ENCODE measurements around the gene ZDHHC8.
A peak's percentile ranks its signal among the peaks of the same experiment; 100 is the strongest.
"Not testable (repeated sequence)": the region's sequence is repeated elsewhere in the genome, so short reads cannot be mapped to it uniquely, and the experiment has no call there.

ZDHHC8 gene

DNA sequence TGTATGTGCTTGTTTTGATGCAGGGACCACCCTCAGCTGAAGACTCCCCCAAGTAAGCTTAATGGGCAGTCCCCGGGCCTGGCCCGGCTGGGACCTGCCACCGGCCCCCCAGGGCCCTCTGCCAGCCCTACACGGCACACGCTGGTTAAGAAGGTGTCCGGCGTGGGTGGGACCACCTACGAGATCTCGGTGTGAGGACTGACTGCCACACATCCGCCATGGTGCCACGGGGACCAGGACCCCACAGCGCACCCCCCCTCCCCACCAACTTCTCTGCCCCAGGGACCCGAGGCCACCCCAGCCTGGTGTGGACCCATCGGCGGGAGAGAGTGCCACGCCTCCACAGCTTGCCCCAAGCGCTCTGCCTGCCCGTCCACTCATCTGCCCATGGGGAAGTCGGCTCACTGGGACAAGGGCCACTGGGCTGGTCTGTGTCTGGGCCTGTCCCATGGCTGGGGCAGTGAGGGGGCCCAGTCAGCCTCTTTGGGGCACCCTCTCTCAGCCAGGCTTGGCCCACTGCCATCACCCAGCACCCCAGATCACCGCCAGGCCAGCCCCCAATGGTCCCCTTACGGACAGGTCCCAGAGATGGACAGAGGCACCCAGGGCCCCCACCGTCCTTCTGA is 13.7 kb downstream of the ZDHHC8 start:
- no peak for DNase-seq (ENCODE audit: low spot score)

- DNase-seq (ENCODE audit: low spot score): no peak
These were observed 14.2 kb downstream of the ZDHHC8 start for GRCh38 chr22:20145832-20146223.

- no peak for DNase-seq (ENCODE audit: low spot score)
These were observed 15.2 kb downstream of the ZDHHC8 start for GRCh38 chr22:20146777-20147176.

DNA sequence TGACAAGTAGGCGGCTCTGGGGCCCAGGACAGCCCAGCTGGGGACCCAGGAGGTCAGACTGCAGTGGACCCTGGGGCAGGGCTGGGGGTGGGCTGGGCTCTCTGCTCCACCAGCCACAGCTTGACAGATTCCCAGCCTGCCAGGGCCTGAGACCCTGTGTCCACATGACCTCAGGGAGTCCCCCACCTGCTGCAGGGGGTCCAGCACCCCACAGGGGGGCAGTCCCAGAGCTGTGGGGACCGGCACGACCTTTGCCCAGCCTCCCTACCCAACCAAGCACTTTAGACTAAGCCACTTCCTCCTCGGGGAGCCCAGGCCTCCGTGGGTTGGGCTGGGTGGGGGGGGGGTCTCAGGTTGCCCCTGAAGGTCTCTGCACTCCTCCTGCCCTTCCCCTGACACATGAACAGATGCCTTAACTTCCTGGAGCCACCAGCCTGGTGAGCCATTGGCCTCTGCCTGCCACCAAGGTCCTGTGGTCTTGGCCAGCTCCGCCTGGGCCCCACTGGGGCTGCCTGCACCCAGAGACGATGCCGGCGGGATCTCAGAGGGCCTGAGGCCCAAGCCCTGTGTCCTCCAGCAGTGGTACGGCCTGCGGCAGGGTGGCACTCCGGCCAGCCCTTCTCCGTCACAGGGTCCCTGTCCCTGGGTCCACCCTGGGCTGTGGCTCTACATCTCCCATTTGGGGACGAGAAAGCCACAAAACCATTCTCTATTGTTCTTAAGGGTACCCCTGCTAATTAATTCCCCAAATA is 15.8 kb downstream of the ZDHHC8 start:
- DNase-seq (ENCODE audit: low spot score): no peak

GRCh38 chr22:20148414-20148813 is 16.8 kb downstream of the ZDHHC8 start:
- DNase-seq (ENCODE audit: low spot score): no peak

GRCh38 chr22:20149257-20150250 is 17.9 kb downstream of the ZDHHC8 start:
- DNase-seq (ENCODE audit: low spot score): no peak

GRCh38 chr22:20150381-20151275 is 19.0 kb downstream of the ZDHHC8 start, which contains the start of gene CCDC188:
TSS of gene CCDC188 (minus strand) at chr22:20151055. CDS start at chr22:20150986, 69 bp downstream.
- DNase-seq (ENCODE audit: low spot score): no peak

- DNase-seq (ENCODE audit: low spot score): no peak
These were observed 19.6 kb downstream of the ZDHHC8 start for GRCh38 chr22:20151276-20151588.

DNA sequence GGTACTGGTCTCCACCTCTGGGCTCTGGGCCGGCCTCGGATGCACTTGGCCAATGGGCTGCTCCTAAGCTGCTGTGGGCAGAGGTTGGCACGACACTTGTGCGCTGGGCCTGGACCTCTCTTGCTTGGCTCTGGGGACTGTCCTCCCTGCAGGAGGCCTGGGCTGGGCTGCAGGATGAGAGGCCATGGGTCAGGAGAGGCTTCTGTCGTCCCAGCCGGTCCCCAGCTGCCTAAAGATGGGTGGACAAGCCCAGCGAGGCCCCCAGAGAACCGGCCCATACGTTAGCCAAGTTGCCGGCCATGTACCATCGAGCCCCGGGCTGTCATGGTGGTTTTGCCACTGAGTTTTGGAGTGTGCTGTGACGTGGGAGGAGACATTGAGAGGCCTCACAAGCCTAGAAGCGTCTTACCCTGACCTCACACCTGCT is 20.9 kb downstream of the ZDHHC8 start:
- DNase-seq (ENCODE audit: low spot score): no peak

DNA sequence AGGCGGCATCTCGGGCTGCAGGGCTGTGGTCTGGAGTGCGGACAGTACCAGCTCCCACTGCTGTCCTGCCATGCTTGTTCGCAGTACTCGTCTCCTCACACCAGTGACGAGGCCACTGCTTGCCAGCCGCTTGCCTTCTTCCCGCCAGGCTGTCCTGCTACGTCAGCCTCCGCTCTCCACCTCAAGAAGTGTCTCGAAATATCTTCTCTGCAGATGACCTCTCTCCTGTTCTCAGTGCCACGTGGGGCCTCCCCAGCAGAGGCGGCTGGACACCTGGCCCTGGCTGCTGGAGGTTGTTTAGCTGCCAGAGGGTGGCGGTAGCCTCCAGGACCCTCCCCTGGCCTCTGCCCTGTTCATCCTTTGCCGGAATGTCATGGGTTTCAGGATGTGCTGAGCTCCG is 22.3 kb downstream of the ZDHHC8 start:
- DNase-seq (ENCODE audit: low spot score): no peak

DNA sequence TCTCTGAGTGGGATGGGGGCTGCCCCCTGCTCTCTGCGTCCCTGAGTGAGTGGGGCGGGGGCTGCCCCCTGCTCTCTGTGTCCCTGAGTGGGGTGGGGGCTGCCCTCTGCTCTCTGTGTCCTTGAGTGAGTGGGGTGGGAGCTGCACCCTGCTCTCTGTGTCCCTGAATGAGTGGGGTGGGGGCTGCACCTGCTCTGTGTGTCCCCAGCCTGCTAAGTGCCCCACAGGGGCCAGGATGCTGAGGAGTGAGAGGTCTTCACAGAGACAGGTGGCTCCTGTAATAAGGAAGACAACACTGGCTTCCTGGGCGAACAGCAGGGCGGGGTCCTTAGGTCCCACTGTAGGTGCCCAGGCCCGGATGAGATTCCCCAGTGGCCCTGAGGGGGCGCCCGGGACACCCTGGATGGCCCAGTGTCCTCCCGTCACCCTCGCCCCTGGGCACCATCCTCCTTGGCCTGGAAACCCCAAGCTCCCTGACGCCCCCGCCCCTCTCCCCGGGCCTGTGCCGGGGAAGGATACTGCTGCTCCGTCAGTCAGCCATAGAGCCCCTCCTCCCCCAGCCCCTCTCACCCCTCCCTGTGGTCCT is 23.1 kb downstream of the ZDHHC8 start:
- DNase-seq (ENCODE audit: low spot score): no peak

DNA sequence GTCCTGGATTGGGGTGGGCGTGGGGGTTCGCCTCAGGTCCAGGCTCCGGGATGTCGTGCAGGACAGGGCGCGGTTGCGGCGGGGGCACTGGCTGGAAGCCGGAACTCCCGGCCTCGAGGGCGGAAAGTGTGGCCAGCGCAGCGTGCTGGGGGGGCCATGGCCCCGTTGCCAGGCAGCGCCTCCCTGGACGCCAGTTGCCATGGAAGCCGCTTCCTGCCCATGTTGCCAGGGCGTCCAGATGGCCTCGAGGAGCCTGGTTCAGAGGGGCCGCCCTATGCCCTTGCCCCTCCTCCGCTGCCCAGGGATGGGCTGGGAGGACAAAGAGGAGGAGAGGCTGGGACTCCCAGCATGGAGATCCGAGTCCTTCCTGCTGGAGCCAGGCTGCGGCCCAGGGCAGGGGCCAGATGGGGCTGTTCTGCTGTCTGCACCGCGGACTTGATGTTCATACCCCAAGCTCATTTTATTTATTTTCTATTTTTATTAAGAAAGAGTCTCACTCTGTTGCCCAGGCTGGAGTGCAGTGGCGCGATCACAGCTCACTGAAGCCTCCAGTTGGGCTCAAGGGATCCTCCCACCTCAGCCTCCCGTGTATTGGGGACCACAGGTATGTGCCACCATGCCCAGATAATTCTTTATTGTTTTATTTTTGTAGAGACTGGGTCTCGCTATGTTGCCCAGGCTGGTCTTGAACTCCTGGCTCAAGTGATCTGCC is 23.9 kb downstream of the ZDHHC8 start:
- DNase-seq (ENCODE audit: low spot score): no peak

DNA sequence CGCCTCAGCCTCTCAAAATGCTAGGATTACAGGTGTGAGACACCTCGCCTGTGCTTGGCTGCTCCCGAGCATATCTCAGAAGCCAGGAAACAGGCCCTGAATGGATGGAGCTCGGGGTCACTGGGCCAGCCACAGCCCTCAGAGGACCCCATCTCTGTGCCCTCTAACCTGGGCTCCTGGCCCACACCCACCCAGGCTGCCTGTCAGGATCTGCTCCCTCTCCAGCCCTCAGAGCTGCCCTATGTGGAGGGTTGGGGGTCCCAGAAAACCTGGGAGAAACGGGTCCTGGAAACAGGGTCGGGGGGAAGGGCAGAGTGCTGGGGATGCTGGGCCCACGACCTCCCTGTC is 24.4 kb downstream of the ZDHHC8 start:
- no peak for DNase-seq (ENCODE audit: low spot score)

DNA sequence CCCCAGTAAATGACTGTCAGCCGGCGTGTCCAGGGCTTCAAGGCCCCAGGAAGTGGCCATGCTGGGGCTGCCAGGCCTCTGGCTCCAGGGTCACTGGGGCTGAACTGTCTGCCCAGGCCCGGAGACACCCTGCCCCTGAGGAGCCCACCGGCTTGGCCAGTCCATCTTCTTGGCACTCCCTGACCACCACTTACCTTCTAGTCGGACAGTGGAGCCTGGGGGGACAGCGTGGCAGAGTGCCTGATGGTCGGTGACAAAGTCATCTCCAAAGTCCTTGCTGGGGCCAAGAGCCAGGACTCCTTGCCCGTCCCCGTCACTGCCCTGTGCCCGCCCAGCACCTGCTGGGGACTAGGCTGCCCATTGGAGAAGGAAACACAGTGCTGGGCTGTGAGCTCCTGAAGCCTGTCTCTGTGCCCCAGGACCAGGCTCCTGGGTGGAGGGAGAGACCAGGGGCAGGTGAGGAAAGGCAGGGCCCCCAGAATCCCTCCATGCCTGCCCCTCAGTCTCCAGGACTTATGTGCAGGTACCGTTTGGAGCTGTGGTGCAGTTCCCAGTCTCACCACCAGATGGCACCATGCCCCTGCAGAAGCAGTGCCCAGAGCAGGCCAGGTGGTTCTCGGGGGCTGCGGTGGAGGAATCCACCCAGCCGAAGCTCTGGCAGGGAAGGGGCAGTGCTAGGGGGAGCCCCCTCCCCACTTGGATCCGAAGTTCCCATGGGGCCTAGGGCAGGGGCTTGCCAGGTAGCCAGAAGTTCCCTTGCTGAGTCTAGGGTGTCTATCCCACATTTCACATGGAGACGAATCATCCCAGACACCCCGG is 25.2 kb downstream of the ZDHHC8 start:
- peak; percentile 89 for DNase-seq (ENCODE audit: low spot score)

DNA sequence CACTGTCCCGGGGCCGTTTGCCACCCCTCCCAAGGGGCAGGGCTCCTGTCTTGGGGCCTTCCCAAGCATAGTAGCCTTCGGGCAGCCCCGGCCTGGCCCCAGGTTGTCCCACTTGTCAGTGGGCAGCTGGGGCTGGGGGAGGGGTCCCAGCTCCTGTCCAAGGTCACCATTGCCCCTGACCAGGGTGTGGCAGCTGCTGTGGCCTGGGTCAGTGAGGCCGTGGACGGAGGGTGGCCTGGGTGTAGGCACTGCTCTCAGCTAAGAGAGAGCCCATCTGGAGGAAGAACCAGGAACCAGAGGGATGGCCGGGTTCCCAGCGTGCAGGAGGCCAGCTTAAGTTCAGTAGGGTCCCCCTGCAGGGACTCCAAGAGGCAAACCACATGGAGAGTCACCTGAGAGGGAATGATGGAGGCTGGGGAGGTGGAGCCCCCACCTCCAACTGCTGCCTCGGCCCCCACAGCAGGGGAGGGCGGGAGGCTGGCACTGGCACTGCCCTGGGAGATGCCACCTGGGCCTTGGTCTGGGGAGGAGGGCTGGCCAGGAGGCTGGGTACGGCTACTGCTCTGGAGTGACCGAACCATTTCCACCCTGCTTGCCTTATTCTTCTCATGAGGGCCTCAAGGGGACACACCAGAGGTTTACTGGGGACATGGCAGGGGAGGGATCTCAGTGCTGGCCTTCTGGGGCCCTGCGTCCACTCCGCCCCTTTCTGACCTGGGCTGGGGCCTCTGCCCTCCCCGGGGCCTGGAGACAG is 26.0 kb downstream of the ZDHHC8 start:
- DNase-seq (ENCODE audit: low spot score): no peak

DNA sequence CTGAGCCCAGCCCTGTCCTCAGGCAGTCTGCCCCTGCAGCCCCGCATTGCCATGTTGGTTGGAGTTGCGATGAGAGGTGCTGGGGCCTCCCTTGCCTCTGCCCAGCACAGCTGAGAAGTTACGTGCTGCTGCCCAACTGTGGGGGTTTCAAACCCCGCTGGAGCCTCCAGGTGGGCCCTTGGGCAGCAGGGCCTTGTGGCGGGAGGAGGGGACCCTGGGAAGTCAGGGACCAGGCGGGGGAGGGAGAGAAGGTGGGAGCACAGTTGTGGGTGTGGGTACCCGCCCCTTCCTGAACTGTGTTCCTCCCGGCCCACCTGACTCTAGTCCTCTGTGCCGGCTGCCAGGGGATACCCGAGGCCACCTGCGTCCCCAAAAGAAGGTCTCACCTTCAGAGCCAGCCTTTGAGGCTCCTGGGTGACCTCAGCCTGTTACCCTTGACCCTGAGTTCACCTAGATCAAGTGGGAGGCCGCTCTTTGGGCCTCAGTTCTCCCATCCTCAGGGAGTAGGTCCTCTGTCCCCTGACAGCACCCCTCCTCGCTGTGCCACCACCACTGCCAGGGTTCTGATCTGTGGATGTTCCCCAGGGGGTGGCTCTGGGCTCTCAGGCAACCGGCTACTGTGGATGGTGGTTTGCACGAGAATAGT is 26.9 kb downstream of the ZDHHC8 start:
- no peak for DNase-seq (ENCODE audit: low spot score)

DNA sequence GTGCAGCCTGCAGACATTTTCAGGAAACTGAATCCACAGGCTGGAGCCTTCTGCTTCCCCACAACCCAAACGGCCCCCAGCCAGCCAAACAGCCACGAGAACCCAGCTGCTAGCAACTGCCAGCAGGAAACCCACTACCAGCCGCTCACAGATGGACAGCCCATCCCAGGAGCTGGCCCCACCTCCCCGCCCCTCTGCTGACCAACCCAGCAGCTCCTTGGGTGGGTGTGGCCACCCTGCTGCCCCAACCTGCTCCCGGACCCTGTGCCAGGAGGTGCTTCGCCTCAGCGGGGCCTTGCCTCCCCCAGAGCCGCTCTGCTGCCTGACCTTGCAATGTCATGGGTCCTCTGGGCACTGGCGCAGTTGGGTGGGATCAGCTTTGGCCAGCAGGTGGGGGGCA is 27.5 kb downstream of the ZDHHC8 start:
- DNase-seq (ENCODE audit: low spot score): no peak

DNA sequence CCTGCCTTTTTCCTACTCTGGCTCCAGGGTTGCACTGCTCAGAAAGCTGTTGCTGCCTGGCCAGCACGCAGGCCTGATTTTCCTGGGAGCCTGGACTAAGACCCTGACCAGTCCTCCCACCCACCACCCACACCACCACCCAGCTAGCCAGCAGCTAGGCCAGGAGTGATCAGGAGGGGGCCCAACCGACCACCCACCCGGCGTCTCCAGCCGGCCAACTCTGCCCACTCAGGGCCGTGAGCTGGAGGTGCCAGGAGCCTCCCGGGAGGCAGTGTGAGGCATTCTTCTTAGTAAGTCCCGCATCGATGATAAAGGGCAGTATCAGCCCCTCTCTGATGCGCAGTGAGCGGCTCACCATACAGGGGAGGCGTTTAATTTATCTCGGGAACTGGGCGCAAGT is 27.9 kb downstream of the ZDHHC8 start:
- DNase-seq (ENCODE audit: low spot score): not testable (repeated sequence)

GRCh38 chr22:20160041-20160440 is 28.4 kb downstream of the ZDHHC8 start:
- no peak for DNase-seq (ENCODE audit: low spot score)
